ENCODE results near the gene RASAL2. TPM values are rescaled to one million over a fixed set of nuclear protein-coding genes. Genes with fewer than 3 reads are reported as not detected.

The RASAL2 gene
- total and polyA plus RNA-seq, 9 of the 15 experiments (the other 6 are each of a cell fraction or from before 2014, with no cell fraction given): 0.13 to 1.0 (median 0.62) TPM

DNA sequence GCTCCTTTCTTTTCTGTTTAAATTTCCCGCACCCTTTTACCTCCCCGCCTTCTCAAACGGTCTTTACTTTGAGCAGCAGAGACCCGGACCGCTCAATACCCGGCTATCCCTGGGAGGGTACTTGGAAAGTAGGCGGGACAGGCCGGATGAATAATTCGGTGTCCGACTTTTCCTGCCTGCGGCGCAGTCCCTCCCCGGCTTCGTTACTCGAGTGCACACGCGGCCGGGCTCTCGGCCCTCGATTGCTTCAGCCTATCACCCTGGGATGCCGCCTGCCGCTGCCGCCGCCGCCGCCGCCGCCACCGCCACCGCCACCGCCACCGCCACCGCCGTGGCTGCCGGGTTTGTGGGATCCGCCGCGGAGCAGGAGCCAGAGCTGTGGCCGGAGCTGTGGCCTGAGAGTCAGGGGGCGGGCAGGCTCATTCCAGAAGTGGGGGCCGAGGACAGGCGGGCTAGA is 382 bp upstream of the RASAL2 start (continued):
- TF ChIP-seq, protein P1, sequence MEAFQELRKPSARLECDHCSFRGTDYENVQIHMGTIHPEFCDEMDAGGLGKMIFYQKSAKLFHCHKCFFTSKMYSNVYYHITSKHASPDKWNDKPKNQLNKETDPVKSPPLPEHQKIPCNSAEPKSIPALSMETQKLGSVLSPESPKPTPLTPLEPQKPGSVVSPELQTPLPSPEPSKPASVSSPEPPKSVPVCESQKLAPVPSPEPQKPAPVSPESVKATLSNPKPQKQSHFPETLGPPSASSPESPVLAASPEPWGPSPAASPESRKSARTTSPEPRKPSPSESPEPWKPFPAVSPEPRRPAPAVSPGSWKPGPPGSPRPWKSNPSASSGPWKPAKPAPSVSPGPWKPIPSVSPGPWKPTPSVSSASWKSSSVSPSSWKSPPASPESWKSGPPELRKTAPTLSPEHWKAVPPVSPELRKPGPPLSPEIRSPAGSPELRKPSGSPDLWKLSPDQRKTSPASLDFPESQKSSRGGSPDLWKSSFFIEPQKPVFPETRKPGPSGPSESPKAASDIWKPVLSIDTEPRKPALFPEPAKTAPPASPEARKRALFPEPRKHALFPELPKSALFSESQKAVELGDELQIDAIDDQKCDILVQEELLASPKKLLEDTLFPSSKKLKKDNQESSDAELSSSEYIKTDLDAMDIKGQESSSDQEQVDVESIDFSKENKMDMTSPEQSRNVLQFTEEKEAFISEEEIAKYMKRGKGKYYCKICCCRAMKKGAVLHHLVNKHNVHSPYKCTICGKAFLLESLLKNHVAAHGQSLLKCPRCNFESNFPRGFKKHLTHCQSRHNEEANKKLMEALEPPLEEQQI (IDR thresholded peaks at IDR 0.05): no peak
- TF ChIP-seq ZNF384 (IDR thresholded peaks at IDR 0.05; ENCODE audit: low read depth, low read length): 0 out of 2 replicates have a peak, but pooled peaks have one; percentile 5
- TF ChIP-seq, protein P2, sequence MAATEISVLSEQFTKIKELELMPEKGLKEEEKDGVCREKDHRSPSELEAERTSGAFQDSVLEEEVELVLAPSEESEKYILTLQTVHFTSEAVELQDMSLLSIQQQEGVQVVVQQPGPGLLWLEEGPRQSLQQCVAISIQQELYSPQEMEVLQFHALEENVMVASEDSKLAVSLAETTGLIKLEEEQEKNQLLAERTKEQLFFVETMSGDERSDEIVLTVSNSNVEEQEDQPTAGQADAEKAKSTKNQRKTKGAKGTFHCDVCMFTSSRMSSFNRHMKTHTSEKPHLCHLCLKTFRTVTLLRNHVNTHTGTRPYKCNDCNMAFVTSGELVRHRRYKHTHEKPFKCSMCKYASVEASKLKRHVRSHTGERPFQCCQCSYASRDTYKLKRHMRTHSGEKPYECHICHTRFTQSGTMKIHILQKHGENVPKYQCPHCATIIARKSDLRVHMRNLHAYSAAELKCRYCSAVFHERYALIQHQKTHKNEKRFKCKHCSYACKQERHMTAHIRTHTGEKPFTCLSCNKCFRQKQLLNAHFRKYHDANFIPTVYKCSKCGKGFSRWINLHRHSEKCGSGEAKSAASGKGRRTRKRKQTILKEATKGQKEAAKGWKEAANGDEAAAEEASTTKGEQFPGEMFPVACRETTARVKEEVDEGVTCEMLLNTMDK (IDR thresholded peaks at IDR 0.05; ENCODE audit: borderline replicate concordance, insufficient read depth, low read depth, low read length, poor library complexity, severe bottlenecking): no peak

Measured in K562 (cell line).